Fibroblast of skin of abdomen (primary cell): ENCODE results near the gene CPED1.
A peak's percentile ranks its signal among the peaks of the same experiment; 100 is the strongest.
"Not testable (repeated sequence)": the region's sequence is repeated elsewhere in the genome, so short reads cannot be mapped to it uniquely, and the experiment has no call there.

Experiments used
- DNase-seq: peaks from one replicate; pipeline ENCODE4 v3.0.0-alpha.2; 2013

The CPED1 gene

GRCh38 chr7:120997882-120998474, 9.5 kb downstream of the CPED1 start:
- no peak for DNase-seq

- DNase-seq = no peak
Observed at GRCh38 chr7:120998520-120998919, 10.0 kb downstream of the CPED1 start.

- DNase-seq = no peak
Observed at GRCh38 chr7:120998996-120999565, 10.6 kb downstream of the CPED1 start.

- peak; percentile 63 for DNase-seq
Observed at GRCh38 chr7:121000081-121000983, 11.8 kb downstream of the CPED1 start.

- DNase-seq = no peak
Observed at GRCh38 chr7:121001234-121001906, 12.9 kb downstream of the CPED1 start.

GRCh38 chr7:121002048-121002756, 13.7 kb downstream of the CPED1 start:
- DNase-seq = no peak

- peak; percentile 69 for DNase-seq
Observed at GRCh38 chr7:121002757-121003200, 14.3 kb downstream of the CPED1 start.

- no peak for DNase-seq
Observed at GRCh38 chr7:121003986-121004685, 15.6 kb downstream of the CPED1 start.

- DNase-seq = not testable (repeated sequence)
Observed at GRCh38 chr7:121005058-121005457, 16.5 kb downstream of the CPED1 start.

GRCh38 chr7:121005996-121006584, 17.6 kb downstream of the CPED1 start:
- no peak for DNase-seq

GRCh38 chr7:121006711-121007315, 18.3 kb downstream of the CPED1 start:
- DNase-seq = no peak

GRCh38 chr7:121008816-121009215, 20.3 kb downstream of the CPED1 start:
- no peak for DNase-seq

GRCh38 chr7:121011401-121011800, 22.9 kb downstream of the CPED1 start:
- no peak for DNase-seq

GRCh38 chr7:121012170-121012874, 23.8 kb downstream of the CPED1 start:
- DNase-seq = no peak

- no peak for DNase-seq
Observed at GRCh38 chr7:121012919-121013318, 24.4 kb downstream of the CPED1 start.

- no peak for DNase-seq
Observed at GRCh38 chr7:121015560-121015959, 27.0 kb downstream of the CPED1 start.

- no peak for DNase-seq
Observed at GRCh38 chr7:121016966-121017365, 28.5 kb downstream of the CPED1 start.

- DNase-seq = no peak
Observed at GRCh38 chr7:121017586-121017985, 29.1 kb downstream of the CPED1 start.

GRCh38 chr7:121019018-121019417, 30.5 kb downstream of the CPED1 start:
- DNase-seq = peak; percentile 73
